ENCODE data around the gene ATP5F1E.

ATP5F1E gene

DNA sequence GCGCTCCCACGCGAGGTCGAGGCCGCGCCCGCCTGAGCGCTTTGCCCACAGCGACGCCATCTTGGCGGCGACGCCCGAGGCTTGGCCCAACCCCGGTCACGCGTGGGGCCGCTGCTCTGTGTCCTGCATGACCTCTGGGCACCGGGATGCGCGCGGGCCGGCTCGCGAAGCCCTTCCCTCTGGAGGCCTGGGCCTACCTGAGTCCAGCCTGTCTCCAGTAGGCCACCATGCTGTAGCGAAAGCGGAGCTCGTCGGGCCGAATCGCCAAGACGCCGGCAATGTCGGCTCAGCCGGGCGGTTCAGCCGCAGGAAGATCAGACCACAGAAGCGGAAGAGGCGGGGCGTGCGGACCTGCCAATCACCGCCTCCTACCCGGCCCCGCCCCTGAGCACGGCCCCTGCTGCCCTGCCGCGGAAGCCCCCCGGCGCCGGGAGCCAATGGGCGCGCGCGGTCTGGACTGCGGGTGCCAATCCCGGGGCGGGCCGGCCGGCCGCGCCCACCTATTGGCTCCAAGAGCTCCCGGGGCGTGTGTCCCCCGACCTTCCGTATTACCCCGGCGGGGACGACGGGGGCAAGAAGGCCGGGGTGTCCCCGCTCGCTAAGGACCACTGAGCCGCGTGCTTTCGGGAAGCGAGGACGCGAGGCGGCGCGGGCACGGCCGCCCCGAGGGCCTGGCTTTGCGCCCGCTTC, at the start of gene ATP5F1E (continued):
- TF ChIP-seq ZNF138 (tag by site-specific recombination; IDR thresholded peaks at IDR 0.05; ENCODE audit: borderline replicate concordance) (no peak), BCL11B (tag by site-specific recombination; IDR thresholded peaks at IDR 0.05; ENCODE audit: low read depth) (no peak), ZNF561 (tag by site-specific recombination; IDR thresholded peaks at IDR 0.05; ENCODE audit: borderline replicate concordance) (peak; percentile 3; the same call in 1 of the 2 replicates), ZNF221 (tag by site-specific recombination; IDR thresholded peaks at IDR 0.05; ENCODE audit: borderline replicate concordance) (no peak), ZNF169 (tag by site-specific recombination; IDR thresholded peaks at IDR 0.05) (no peak), ZNF157 (tag by site-specific recombination; IDR thresholded peaks at IDR 0.05) (no peak), HOXD13 (CRISPR knock-in tag; IDR thresholded peaks at IDR 0.05; ENCODE audit: borderline replicate concordance) (no peak), ZNF202 (tag by site-specific recombination; IDR thresholded peaks at IDR 0.05; ENCODE audit: borderline replicate concordance) (no peak), ZNF132 (tag by site-specific recombination; IDR thresholded peaks at IDR 0.05; ENCODE audit: borderline replicate concordance) (no peak), ATF2 (tag by site-specific recombination; IDR thresholded peaks at IDR 0.05; ENCODE audit: low read depth) (no peak), TSHZ1 (tag by site-specific recombination; IDR thresholded peaks at IDR 0.05; ENCODE audit: borderline replicate concordance) (no peak), ZNF211 (tag by site-specific recombination; IDR thresholded peaks at IDR 0.05; ENCODE audit: low read depth) (no peak), MZF1 (tag by site-specific recombination; IDR thresholded peaks at IDR 0.05; ENCODE audit: borderline replicate concordance) (no peak), ZNF140 (tag by site-specific recombination; IDR thresholded peaks at IDR 0.05) (no peak), ZNF423 (tag by site-specific recombination; IDR thresholded peaks at IDR 0.05) (no peak), GFI1B (tag by site-specific recombination; IDR thresholded peaks at IDR 0.05) (no peak), KLF16 (tag by site-specific recombination; IDR thresholded peaks at IDR 0.05) (peak; percentile 44; the same call in 1 of the 2 replicates), ZNF510 (tag by site-specific recombination; IDR thresholded peaks at IDR 0.05; ENCODE audit: insufficient replicate concordance) (no peak), REPIN1 (tag by site-specific recombination; IDR thresholded peaks at IDR 0.05; ENCODE audit: low read depth) (no peak), ZSCAN16 (tag by site-specific recombination; IDR thresholded peaks at IDR 0.05) (peak; percentile 39; the same call in 1 of the 2 replicates), ZNF623 (tag by site-specific recombination; IDR thresholded peaks at IDR 0.05) (no peak), ZNF654 (tag by site-specific recombination; IDR thresholded peaks at IDR 0.05; ENCODE audit: low read depth) (no peak), ZEB2 (tag by site-specific recombination; IDR thresholded peaks at IDR 0.05) (no peak; the same call in none of the 2 replicates), ZNF558 (tag by site-specific recombination; IDR thresholded peaks at IDR 0.05) (no peak), ZNF335 (tag by site-specific recombination; conservative IDR thresholded peaks at IDR 0.05) (no peak; the same call in none of the 2 replicates), ZNF701 (tag by site-specific recombination; IDR thresholded peaks at IDR 0.05) (no peak)
- TF ChIP-seq, protein P1, sequence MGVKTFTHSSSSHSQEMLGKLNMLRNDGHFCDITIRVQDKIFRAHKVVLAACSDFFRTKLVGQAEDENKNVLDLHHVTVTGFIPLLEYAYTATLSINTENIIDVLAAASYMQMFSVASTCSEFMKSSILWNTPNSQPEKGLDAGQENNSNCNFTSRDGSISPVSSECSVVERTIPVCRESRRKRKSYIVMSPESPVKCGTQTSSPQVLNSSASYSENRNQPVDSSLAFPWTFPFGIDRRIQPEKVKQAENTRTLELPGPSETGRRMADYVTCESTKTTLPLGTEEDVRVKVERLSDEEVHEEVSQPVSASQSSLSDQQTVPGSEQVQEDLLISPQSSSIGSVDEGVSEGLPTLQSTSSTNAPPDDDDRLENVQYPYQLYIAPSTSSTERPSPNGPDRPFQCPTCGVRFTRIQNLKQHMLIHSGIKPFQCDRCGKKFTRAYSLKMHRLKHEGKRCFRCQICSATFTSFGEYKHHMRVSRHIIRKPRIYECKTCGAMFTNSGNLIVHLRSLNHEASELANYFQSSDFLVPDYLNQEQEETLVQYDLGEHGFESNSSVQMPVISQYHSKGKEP (tag by site-specific recombination; IDR thresholded peaks at IDR 0.05): no peak
- TF ChIP-seq, protein P2, sequence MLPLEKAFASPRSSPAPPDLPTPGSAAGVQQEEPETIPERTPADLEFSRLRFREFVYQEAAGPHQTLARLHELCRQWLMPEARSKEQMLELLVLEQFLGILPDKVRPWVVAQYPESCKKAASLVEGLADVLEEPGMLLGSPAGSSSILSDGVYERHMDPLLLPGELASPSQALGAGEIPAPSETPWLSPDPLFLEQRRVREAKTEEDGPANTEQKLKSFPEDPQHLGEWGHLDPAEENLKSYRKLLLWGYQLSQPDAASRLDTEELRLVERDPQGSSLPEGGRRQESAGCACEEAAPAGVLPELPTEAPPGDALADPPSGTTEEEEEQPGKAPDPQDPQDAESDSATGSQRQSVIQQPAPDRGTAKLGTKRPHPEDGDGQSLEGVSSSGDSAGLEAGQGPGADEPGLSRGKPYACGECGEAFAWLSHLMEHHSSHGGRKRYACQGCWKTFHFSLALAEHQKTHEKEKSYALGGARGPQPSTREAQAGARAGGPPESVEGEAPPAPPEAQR (tag by site-specific recombination; IDR thresholded peaks at IDR 0.05): no peak
- TF ChIP-seq, protein P3, sequence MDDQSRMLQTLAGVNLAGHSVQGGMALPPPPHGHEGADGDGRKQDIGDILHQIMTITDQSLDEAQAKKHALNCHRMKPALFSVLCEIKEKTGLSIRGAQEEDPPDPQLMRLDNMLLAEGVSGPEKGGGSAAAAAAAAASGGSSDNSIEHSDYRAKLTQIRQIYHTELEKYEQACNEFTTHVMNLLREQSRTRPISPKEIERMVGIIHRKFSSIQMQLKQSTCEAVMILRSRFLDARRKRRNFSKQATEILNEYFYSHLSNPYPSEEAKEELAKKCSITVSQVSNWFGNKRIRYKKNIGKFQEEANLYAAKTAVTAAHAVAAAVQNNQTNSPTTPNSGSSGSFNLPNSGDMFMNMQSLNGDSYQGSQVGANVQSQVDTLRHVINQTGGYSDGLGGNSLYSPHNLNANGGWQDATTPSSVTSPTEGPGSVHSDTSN (CRISPR knock-in tag; IDR thresholded peaks at IDR 0.05): peak; percentile 97
- TF ChIP-seq, protein P4, sequence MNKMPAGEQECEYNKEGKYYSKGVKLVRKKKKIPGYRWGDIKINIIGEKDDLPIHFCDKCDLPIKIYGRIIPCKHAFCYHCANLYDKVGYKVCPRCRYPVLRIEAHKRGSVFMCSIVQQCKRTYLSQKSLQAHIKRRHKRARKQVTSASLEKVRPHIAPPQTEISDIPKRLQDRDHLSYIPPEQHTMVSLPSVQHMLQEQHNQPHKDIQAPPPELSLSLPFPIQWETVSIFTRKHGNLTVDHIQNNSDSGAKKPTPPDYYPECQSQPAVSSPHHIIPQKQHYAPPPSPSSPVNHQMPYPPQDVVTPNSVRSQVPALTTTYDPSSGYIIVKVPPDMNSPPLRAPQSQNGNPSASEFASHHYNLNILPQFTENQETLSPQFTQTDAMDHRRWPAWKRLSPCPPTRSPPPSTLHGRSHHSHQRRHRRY (tag by site-specific recombination; IDR thresholded peaks at IDR 0.05): no peak

All from HEK293 (cell line).